Measurements from ENCODE around the gene LEF1.

GRCh38 chr4:108188770-108189169 lies 20.0 kb upstream of the LEF1 start:
- TF ChIP-seq POLR2A (IDR thresholded peaks at IDR 0.05), result no peak
- no peak for TF ChIP-seq CTCF (IDR thresholded peaks at IDR 0.05)

Measured in heart left ventricle (tissue), 13 donors.